SU-DHL-6 (cell line): ENCODE results near the gene NEU4.

ENCODE experiments used
- EZH2phosphoT487 ChIP-seq: fragments of 200-600 bp; sonication (generic), shearing (Covaris generic); conservative IDR thresholded peaks from 2 replicates; pipeline ENCODE4 v1.6.1; 2018; ENCODE audit warnings: mild to moderate bottlenecking, antibody characterized with exemption, low read length, moderate library complexity, mixed read lengths
- TF ChIP-seq, protein P1 (sequence below): fragments of 200-600 bp; sonication (generic); IDR thresholded peaks from one replicate; pipeline ENCODE4 v1.5.1; 2017; ENCODE audit warnings: antibody characterized with exemption, mild to moderate bottlenecking, low read length, moderate library complexity; ENCODE audit not compliant: insufficient read depth, poor library complexity, severe bottlenecking

DNA sequence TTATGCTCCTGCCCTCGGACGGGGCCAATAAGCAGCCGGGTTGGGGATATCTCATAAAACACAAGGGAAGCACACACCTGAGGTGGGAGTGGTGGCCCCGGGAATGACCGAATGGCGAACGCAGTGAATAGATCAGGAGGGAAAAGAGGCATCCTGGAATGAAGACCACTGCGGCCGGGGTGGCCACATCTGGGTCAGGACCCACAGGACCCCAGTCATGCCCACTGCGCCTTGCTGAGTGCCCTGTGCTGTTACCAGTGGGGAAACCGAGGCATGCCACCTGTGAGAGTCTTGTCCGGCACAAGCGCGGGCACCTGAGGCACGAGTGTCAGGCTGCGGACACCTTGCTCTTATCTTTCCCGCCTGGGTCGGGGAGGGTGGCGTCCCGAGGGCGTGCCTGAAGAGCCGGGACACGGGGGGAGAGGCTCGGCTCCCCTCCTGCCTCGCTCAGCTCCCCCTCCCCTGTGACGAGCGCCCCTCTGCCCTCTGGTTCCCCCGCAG is 48.1 kb downstream of the NEU4 start:
- TF ChIP-seq, protein P1, sequence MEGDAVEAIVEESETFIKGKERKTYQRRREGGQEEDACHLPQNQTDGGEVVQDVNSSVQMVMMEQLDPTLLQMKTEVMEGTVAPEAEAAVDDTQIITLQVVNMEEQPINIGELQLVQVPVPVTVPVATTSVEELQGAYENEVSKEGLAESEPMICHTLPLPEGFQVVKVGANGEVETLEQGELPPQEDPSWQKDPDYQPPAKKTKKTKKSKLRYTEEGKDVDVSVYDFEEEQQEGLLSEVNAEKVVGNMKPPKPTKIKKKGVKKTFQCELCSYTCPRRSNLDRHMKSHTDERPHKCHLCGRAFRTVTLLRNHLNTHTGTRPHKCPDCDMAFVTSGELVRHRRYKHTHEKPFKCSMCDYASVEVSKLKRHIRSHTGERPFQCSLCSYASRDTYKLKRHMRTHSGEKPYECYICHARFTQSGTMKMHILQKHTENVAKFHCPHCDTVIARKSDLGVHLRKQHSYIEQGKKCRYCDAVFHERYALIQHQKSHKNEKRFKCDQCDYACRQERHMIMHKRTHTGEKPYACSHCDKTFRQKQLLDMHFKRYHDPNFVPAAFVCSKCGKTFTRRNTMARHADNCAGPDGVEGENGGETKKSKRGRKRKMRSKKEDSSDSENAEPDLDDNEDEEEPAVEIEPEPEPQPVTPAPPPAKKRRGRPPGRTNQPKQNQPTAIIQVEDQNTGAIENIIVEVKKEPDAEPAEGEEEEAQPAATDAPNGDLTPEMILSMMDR, result no peak
- TF ChIP-seq EZH2phosphoT487, result no peak
